Activated T-helper 1 cell treated with Interleukin-2 at 50 U/mL for 16 hours (primary cell): ENCODE data around the gene IQCM.
"Not testable (repeated sequence)": the region's sequence is repeated elsewhere in the genome, so short reads cannot be mapped to it uniquely, and the experiment has no call there.

Experiments
- DNase-seq: peaks from one replicate; pipeline ENCODE4 v3.0.0-alpha.2; 2020; ENCODE audit warnings: low read depth

IQCM gene

GRCh38 chr4:149441338-149441737, 374.3 kb downstream of the IQCM start:
- no peak for DNase-seq

GRCh38 chr4:149426461-149426860, 389.2 kb downstream of the IQCM start:
- no peak for DNase-seq

DNA sequence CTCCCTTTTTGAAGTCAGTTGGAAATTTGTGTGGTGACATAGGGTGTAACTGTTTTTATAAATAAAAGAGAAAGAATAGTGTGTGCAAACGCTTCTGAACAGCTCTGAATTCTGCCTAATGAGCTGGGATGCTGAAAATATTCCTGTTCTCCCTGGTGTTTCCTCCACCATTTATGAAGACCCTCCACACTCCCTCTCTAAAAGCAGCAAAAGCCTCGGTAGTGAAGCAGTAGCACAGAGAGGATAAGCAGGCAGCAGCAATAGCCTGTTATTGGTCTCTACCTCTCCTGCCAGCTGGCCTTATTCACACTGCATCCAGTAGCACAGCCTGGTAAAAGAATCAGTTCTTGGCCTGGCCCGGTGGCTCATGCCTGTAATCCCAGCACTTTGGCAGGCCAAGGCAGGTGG, 406.1 kb downstream of the IQCM start:
- DNase-seq, result no peak

DNA sequence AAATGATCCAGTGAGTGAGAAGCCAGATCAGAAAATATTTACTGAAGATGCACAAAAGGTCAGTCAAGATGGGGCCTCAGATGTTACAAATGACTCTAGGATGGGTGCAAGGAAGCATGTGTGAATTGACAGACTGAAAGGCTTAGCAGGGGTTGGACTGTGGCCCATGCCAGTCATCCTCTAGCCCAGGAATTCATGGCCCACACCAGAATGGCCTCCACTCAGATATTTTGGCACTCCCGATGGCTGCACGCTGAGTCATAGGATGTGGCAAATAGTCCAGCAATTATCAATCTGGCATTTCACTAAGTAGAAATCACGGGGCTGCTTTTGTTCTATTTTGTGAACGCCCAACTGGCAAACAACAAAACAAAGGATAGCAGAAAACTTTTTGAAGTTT, 406.5 kb downstream of the IQCM start:
- no peak for DNase-seq

DNA sequence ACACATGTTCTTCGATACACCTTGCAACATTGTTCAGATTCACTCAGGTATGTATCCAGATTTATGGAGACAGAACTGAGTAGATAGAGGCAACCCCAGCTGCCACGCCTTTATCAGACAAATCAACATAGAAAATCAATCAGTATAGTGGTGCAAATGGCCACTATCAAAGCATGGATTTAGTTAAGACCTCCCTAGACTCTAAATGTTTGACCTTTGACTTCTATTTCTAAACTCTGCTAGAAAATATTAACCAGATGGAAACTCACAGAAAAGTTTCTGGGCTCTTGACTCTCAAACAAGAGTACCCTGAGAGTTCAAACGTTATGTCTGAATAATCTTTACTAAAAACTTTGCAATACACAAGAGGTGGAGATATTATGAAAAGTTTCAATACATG, 411.5 kb downstream of the IQCM start:
- no peak for DNase-seq

DNA sequence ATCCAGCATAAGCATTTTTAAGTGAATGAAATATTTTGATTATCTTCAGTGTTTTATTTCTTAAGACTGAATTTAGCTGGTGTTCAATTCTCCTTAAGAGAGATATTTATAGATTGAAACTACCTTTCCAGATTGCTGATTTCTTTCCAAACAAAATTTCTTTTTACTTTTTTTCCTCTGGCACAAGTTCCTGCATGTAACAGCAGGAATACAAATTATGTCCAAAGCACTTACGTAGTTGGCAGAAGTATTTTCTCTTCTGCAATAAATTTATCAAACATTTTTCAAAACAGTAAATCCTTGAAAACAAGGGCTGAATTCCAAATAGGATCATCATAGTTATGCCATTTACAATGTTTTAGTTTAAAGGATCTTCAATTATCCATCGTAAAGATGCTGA, 412.6 kb downstream of the IQCM start:
- DNase-seq, result no peak

DNA sequence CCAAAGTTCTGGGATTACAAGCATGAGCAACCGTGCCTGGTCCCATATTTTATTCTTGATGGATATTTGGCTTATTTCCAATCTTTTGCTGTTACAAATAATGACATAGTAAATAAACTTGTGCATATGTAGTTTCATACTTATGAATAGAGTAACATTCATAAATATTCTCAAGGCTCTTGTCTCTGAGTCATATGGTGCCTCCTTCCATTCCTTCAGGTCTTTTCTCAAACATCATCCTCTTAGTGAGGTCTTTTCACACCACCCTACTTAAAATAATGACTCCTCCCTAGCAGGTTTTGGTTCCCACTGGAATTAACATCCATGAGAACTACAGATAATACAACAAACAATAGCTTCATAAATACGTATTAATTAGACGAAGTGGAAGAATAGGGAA, 416.6 kb downstream of the IQCM start:
- no peak for DNase-seq

- no peak for DNase-seq
Observed at GRCh38 chr4:149370785-149371420, 444.7 kb downstream of the IQCM start.

DNA sequence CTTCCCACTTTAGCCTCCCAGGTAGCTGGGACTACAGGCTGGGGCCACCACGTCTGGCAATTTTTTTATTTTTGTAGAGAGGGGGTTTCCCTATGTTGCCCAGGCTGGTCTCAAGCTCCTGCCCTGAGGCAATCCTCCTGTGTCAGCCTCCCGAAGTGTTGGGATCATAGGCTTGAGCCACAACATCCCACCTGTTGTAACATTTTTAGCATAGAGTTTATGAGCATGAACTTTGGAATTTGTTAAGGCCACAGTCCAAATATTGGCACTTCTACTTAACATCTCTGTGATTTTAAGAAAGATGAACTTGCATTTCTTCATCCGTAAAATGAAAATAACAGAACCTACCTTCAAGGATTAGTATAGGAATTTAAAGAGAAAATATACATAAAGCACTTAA, 445.6 kb downstream of the IQCM start:
- DNase-seq, result no peak

DNA sequence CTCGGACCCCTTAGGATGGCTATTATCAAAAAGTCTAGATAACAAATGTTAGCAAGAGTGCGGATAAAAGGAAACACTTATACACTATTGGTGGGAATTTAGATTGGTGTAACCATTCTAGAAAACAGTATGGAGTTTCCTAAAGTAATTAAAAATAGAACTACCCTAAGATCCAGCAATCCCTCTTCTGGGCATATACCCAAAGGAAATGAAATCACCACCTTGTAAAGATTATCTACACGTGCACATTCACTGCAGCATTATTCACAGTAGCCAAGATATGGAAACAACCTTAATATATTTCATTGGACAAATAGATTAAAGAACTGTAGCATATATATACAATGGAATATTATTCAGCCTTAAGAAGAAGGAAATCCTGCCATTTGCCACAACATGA, 462.4 kb downstream of the IQCM start:
- DNase-seq, result no peak

- no peak for DNase-seq
Observed at GRCh38 chr4:149349541-149349940, 466.1 kb downstream of the IQCM start.

GRCh38 chr4:149347139-149347538, 468.5 kb downstream of the IQCM start:
- no peak for DNase-seq

- DNase-seq, result no peak
Observed at GRCh38 chr4:149345424-149345823, 470.2 kb downstream of the IQCM start.

GRCh38 chr4:149344436-149344835, 471.2 kb downstream of the IQCM start:
- no peak for DNase-seq

DNA sequence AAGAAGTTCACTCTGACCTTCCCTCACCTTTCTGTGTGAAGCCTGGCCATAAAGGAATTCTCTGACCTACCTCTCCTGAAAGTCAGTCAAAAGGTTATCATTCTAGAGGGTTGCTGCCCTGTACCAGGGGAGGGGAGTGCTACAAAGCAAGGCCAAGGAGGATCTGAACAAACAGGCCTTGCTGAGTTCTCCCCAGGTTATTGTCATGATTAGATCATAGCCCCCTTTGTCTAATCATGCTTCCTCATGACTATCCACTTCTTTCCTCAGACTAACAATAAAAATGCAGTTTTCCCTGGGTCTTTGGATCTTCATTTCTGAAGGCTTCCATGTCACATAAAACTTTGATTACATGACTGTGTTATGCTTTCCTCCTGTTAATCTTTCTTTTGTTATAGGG, 472.0 kb downstream of the IQCM start:
- no peak for DNase-seq

DNA sequence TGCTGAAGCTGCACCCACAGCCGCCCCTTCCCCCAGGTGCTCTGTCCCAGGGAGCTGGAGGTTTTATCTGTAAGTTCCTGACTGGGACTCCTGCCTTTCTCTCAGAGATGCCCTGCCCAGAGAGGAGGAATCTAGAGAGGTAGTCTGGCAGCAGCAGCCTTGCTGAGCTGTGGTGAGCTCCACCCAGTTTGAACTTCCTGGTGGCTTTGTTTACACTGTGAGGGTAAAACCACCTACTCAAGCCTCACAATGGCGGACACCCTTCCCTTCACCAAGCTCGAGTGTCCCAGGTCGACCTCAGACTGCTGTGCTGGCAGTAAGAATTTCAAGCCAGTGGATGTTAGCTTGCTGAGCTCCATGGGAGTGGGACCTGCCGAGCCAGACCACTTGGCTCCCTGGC, 474.5 kb downstream of the IQCM start:
- DNase-seq, result not testable (repeated sequence)

- DNase-seq, result no peak
Observed at GRCh38 chr4:149328161-149328560, 487.5 kb downstream of the IQCM start.

DNA sequence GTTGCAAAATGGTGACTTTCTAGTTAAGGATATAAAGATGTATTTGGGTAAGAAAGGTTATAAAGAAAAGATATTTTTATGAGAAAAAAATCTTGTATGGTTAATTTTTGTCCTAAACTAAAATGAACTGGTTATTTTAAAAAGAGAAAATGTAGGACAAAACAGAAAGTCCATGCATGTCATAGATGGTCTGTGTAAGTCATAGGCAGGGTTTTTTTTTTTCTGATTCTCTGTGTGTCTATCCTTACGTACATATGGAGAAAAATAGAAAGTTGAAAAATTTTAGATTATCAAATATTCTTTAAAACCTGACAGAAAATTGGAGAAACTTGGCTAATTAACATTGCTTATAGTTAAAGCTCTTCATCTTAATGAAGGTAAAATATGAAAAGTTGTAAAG, 493.4 kb downstream of the IQCM start:
- no peak for DNase-seq

GRCh38 chr4:149321438-149321837, 494.2 kb downstream of the IQCM start:
- no peak for DNase-seq

GRCh38 chr4:149311076-149311475, 504.6 kb downstream of the IQCM start:
- no peak for DNase-seq

DNA sequence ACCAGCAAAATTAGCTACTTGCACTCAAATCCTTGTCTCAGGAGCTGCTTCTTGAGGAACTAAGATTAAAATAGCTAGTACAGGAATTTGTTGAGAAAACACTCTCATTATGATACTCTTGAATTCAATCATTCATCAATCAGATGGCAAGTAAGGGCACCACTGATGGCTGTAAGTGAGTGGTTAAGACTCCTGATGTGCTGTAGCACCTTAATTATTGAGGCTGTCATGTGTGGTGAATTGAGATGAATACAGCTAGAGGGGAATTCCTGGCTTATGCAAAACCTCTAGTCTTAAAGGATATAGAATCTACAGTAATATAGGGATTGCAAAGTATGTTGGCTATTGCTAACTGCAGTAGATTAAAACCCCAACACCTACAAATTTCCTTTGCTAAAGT, 509.1 kb downstream of the IQCM start:
- no peak for DNase-seq
